ENCODE measurements around the gene AOX1. TPM values are rescaled to one million over a fixed set of nuclear protein-coding genes. Genes with fewer than 3 reads are reported as not detected.

Gene AOX1
- total RNA-seq, 2 experiments from 2014 or later = not detected

- no peaks in the 10 kb centered on the region for H3K9me3 Mint-ChIP-seq
- no peak overlapping the region for H3K4me3 Mint-ChIP-seq
- no peak for TF ChIP-seq CTCF (IDR thresholded peaks at IDR 0.05)
- no peak overlapping the region for H3K4me3 ChIP-seq (ENCODE audit: low read length)
- ChIA-PET POLR2A (no interaction called here), CTCF (no interaction called here)
- no peaks in the 10 kb centered on the region for H3K27me3 ChIP-seq (ENCODE audit: control insufficient read depth in 1 of 2, insufficient read depth in 2 of 2, low read length in 2 of 2)
- ATAC-seq (ENCODE audit: poor library complexity) = no peak
- no peaks in the 10 kb centered on the region for H3K4me1 Mint-ChIP-seq (ENCODE audit: low read depth)
- no peaks in the 10 kb centered on the region for H3K36me3 ChIP-seq (ENCODE audit: insufficient read depth, low read length)
- no peak overlapping the region for H3K27ac Mint-ChIP-seq
- intact Hi-C loops (cut with DNase I, micrococcal nuclease) = no loop called here
- H3K4me1 ChIP-seq (ENCODE audit: insufficient read depth, low read length) = no peaks in the 10 kb centered on the region
- no peaks in the 10 kb centered on the region for H3K9me3 ChIP-seq (ENCODE audit: control insufficient read depth in 1 of 2, insufficient read depth in 1 of 2, low read length in 2 of 2)
- no peak for DNase-seq
- H3K27ac ChIP-seq (ENCODE audit: low read depth in 1 of 2, low read length in 2 of 2) = no peak overlapping the region
- H3K27me3 Mint-ChIP-seq = peaks cover 5% of the 10 kb centered on the region
- no peaks in the 10 kb centered on the region for H3K36me3 Mint-ChIP-seq (ENCODE audit: low read depth)
These were observed 102.4 kb downstream of the AOX1 start for GRCh38 chr2:200687922-200688920.

GRCh38 chr2:200689115-200689514 lies 103.3 kb downstream of the AOX1 start:
- Histone ChIP-seq H3K9me3 (ENCODE audit: control insufficient read depth in 1 of 2, insufficient read depth in 1 of 2, low read length in 2 of 2) (no peaks in the 10 kb centered on the region), H3K27me3 (ENCODE audit: control insufficient read depth in 1 of 2, insufficient read depth in 2 of 2, low read length in 2 of 2) (no peaks in the 10 kb centered on the region), H3K27ac (ENCODE audit: low read depth in 1 of 2, low read length in 2 of 2) (no peak overlapping the region), H3K4me1 (ENCODE audit: insufficient read depth, low read length) (no peaks in the 10 kb centered on the region), H3K4me3 (ENCODE audit: low read length) (no peak overlapping the region), H3K36me3 (ENCODE audit: insufficient read depth, low read length) (no peaks in the 10 kb centered on the region)
- Mint-ChIP-seq H3K27me3 (peaks cover 5% of the 10 kb centered on the region), H3K27ac (no peak overlapping the region), H3K4me3 (no peak overlapping the region), H3K4me1 (ENCODE audit: low read depth) (no peaks in the 10 kb centered on the region), H3K36me3 (ENCODE audit: low read depth) (no peaks in the 10 kb centered on the region), H3K9me3 (no peaks in the 10 kb centered on the region)
- TF ChIP-seq CTCF (IDR thresholded peaks at IDR 0.05) = no peak
- no peak for DNase-seq
- no peak for ATAC-seq (ENCODE audit: poor library complexity)
- CTCF ChIA-PET = no interaction called here
- intact Hi-C loops (cut with DNase I, micrococcal nuclease) = no loop called here
- POLR2A ChIA-PET = no interaction called here

- Mint-ChIP-seq H3K4me3 (no peak overlapping the region), H3K4me1 (ENCODE audit: low read depth) (no peaks in the 10 kb centered on the region), H3K27me3 (peaks cover 5% of the 10 kb centered on the region), H3K36me3 (ENCODE audit: low read depth) (no peaks in the 10 kb centered on the region), H3K27ac (no peak overlapping the region), H3K9me3 (no peaks in the 10 kb centered on the region)
- no peaks in the 10 kb centered on the region for H3K9me3 ChIP-seq (ENCODE audit: control insufficient read depth in 1 of 2, insufficient read depth in 1 of 2, low read length in 2 of 2)
- no peak for DNase-seq
- intact Hi-C loops (cut with DNase I, micrococcal nuclease) = no loop called here
- TF ChIP-seq CTCF (IDR thresholded peaks at IDR 0.05) = no peak
- H3K4me3 ChIP-seq (ENCODE audit: low read length) = no peak overlapping the region
- H3K4me1 ChIP-seq (ENCODE audit: insufficient read depth, low read length) = no peaks in the 10 kb centered on the region
- ChIA-PET POLR2A (no interaction called here), CTCF (no interaction called here)
- no peaks in the 10 kb centered on the region for H3K36me3 ChIP-seq (ENCODE audit: insufficient read depth, low read length)
- no peaks in the 10 kb centered on the region for H3K27me3 ChIP-seq (ENCODE audit: control insufficient read depth in 1 of 2, insufficient read depth in 2 of 2, low read length in 2 of 2)
- no peak for ATAC-seq (ENCODE audit: poor library complexity)
- no peak overlapping the region for H3K27ac ChIP-seq (ENCODE audit: low read depth in 1 of 2, low read length in 2 of 2)
These were observed 108.1 kb downstream of the AOX1 start for GRCh38 chr2:200693836-200694470.

Measured in CD4-positive, alpha-beta T cell (primary cell).